WTC11 (cell line): ENCODE measurements around the gene SPIRE1.

ENCODE experiments used
- ATF6 ChIP-seq: sonication (generic); formaldehyde crosslinking; IDR thresholded peaks from 2 replicates; pipeline ENCODE4 v1.8.1; 2023; ENCODE audit warnings: mild to moderate bottlenecking, missing genetic modification reagents
- SP1 ChIP-seq: sonication (generic); formaldehyde crosslinking; conservative IDR thresholded peaks from 2 replicates; pipeline ENCODE4 v1.8.1; 2022; ENCODE audit warnings: missing genetic modification reagents
- TF ChIP-seq, protein P1 (sequence below): fragments of 200-600 bp; IDR thresholded peaks from 2 replicates; pipeline ENCODE4 v1.8.0; 2022; ENCODE audit warnings: antibody characterized with exemption

DNA sequence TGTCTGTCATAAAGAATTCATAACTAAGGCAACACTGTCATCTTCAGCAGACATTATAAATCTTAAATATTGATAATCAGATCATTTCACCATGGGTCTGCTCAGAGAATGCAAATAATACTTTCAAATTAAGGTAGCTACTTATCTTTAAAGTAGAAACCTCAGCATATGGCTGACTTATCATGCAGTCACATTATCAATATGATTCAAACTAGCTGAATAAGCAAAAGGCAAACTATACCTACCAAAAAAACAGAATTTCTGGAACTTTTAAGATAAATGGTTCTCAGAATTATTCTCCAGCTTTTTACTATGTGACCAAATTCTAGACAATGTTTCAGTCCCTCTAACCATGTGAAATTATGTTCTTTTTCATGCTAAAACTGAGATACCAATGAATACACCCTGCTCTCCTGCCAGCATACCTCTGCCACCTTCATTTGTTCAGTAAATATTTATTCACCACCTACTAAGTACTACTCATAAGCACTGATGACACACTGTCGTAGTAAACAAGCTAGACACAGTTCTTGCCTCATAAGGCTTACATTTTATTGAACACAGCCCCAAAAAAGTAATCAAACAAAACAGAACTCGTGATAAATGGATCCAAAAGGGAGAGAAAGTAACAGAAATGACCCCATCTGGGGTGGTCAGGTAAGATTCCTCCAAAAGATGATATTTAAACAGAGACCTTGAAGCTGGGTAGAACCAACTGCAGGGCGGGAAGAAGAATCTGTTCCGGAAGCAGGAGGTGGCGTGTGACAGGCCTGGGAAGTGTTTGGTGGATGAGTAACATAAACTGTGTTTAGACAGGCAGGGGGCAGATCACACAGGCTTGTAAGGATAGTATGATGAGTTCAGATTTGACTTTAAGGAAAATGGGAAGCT, 17.7 kb downstream of the SPIRE1 start:
- TF ChIP-seq, protein P1, sequence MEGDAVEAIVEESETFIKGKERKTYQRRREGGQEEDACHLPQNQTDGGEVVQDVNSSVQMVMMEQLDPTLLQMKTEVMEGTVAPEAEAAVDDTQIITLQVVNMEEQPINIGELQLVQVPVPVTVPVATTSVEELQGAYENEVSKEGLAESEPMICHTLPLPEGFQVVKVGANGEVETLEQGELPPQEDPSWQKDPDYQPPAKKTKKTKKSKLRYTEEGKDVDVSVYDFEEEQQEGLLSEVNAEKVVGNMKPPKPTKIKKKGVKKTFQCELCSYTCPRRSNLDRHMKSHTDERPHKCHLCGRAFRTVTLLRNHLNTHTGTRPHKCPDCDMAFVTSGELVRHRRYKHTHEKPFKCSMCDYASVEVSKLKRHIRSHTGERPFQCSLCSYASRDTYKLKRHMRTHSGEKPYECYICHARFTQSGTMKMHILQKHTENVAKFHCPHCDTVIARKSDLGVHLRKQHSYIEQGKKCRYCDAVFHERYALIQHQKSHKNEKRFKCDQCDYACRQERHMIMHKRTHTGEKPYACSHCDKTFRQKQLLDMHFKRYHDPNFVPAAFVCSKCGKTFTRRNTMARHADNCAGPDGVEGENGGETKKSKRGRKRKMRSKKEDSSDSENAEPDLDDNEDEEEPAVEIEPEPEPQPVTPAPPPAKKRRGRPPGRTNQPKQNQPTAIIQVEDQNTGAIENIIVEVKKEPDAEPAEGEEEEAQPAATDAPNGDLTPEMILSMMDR: no peak
- TF ChIP-seq SP1 (CRISPR knock-in tag) (no peak), ATF6 (CRISPR knock-in tag) (no peak)
